Measurements from ENCODE around the gene IMP4.

DNA sequence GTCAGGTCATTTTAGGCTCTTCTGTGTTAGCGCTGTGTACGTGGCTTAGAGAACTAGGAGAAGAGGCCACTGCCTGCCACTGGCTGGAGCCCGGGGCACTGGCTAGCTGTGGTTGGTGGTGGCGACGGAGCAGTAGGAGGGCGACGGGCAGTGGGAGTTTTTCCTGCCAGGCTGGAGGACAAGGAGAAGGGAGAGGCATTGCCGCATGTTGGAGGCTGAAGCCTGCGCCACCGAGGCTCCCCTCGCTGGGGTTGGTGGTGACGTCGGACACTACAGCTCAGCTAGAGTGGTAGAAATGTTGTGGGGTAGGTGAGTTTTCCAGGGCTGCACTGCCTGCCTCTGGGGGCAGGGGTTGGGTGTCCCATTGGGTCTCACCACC, 41.7 kb upstream of the IMP4 start:
- TF ChIP-seq, protein P1, sequence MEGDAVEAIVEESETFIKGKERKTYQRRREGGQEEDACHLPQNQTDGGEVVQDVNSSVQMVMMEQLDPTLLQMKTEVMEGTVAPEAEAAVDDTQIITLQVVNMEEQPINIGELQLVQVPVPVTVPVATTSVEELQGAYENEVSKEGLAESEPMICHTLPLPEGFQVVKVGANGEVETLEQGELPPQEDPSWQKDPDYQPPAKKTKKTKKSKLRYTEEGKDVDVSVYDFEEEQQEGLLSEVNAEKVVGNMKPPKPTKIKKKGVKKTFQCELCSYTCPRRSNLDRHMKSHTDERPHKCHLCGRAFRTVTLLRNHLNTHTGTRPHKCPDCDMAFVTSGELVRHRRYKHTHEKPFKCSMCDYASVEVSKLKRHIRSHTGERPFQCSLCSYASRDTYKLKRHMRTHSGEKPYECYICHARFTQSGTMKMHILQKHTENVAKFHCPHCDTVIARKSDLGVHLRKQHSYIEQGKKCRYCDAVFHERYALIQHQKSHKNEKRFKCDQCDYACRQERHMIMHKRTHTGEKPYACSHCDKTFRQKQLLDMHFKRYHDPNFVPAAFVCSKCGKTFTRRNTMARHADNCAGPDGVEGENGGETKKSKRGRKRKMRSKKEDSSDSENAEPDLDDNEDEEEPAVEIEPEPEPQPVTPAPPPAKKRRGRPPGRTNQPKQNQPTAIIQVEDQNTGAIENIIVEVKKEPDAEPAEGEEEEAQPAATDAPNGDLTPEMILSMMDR (IDR thresholded peaks at IDR 0.05) = no peak
- TF ChIP-seq POLR2A (IDR thresholded peaks at IDR 0.05) (no peak), POLR2AphosphoS5 (IDR thresholded peaks at IDR 0.05) (no peak)
